CMK (cell line): ENCODE measurements around the gene PCDHA4.
"Not testable (repeated sequence)": the region's sequence is repeated elsewhere in the genome, so short reads cannot be mapped to it uniquely, and the experiment has no call there.

Source experiments
- DNase-seq: peaks from one replicate; pipeline ENCODE4 v3.0.0-alpha.2; 2010; ENCODE audit warnings: low read depth

PCDHA4 gene

DNA sequence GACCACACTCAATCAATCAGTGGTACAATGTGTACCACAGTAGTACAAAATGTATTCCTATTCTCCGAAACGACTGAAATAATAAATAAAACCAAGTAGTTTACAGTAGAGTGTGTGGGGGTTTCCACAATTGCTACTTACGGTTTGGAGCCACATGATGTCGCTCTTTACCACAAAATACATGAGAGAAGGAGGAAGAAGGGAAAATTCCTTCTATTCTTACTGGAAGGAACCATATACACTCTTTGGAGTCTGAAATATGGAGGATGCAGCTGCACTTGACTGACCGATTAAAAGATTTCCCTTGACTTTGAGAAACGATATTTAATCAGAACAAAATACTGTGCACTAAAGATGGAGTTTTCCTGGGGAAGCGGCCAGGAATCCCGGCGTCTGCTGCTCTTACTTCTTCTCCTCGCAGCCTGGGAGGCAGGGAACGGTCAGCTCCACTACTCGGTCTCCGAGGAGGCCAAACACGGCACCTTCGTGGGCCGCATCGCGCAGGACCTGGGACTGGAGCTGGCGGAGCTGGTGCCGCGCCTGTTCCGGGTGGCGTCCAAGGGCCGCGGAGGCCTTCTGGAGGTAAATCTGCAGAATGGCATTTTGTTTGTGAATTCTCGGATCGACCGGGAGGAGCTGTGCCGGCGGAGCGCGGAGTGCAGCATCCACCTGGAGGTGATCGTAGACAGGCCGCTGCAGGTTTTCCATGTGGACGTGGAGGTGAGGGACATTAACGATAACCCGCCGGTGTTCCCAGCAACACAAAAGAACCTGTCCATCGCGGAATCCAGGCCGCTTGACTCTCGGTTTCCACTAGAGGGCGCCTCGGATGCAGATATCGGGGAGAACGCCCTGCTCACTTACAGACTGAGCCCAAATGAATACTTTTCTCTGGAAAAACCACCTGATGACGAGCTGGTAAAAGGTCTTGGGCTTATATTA lies at the start of gene PCDHA4:
Gene PCDHA4 (plus strand): TSS at position 235 of the 942 bp plus-strand sequence.
- no peak for DNase-seq

GRCh38 chr5:140764177-140764973 lies 42.5 kb upstream of the PCDHA4 start:
- no peak for DNase-seq

DNA sequence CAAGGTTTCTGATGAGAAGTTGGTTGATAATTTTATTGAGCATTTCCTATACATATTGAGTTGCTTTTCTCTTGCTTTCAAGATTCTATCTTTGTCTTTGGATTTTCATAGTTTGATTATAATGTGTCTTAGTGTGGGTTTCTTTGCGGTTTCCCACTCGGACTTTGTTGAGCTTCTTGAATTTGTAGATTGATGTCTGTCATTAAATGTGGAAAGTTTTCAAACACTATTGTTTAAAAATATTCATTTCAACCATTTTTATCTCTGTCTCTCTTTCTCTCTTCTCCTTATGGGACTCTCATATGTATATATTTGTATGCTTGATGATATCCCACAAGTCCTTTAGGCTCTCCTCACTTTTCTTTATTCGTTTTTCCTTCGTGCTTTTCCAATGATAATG lies 39.4 kb upstream of the PCDHA4 start:
- no peak for DNase-seq

DNA sequence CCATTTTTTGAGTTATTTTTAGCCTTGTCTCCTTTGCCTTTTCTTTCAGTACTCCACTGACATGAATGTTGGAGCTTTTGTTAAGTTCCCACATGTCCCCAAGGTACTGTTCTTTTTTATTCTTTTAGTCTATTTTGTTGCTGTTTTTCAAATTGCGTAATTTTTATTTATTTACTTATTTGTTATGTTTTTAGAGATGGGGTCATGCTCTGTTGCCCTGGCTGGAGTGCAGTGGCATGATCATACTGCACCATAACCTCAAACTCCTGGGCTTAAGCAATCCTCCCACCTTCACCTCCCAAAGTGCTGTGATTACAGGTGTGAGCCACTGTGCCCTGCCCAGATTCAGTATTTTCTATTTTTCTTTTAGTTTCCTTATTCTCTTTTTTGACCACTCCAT lies 26.4 kb upstream of the PCDHA4 start:
- no peak for DNase-seq

GRCh38 chr5:140785905-140786686 lies 20.8 kb upstream of the PCDHA4 start, which contains the start of gene PCDHA1:
Gene PCDHA1, plus strand, starts transcription at chr5:140786140.
- DNase-seq: no peak

DNA sequence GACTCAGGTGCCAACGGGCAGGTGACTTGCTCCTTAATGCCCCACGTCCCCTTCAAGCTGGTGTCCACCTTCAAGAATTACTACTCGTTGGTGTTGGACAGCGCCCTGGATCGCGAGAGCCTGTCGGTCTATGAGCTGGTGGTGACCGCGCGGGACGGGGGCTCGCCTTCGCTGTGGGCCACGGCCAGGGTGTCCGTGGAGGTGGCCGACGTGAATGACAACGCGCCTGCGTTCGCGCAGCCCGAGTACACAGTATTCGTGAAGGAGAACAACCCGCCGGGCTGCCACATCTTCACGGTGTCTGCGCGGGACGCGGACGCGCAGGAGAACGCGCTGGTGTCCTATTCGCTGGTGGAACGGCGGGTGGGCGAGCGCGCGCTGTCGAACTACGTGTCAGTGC lies 19.4 kb upstream of the PCDHA4 start:
- DNase-seq: not testable (repeated sequence)

GRCh38 chr5:140787849-140788504 lies 18.9 kb upstream of the PCDHA4 start:
- not testable (repeated sequence) for DNase-seq

DNA sequence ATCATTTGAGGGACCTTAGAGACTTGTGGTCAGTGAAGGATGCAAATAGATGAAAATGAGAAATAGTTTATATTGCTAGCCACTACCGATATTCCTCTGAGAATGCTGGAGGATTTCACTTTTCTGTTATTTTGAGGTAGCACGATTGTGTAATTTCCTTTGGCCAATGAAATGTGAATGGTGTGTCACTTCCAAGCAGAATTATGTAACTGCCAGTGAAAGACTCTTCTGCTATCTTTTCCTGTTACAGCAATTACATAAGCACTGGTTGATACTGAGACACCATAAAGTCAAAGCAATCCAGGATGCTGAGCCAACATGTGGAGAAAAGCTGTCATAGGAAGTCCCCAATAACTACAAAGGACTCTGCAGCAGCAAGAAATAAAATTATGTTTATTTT lies 15.8 kb upstream of the PCDHA4 start:
- no peak for DNase-seq

- DNase-seq: no peak
Measured at GRCh38 chr5:140794595-140795258, 12.1 kb upstream of the PCDHA4 start, which contains the start of gene PCDHA2. Gene PCDHA2, plus strand, starts transcription at chr5:140794852.

GRCh38 chr5:140795259-140795641 lies 11.6 kb upstream of the PCDHA4 start:
- no peak for DNase-seq

- not testable (repeated sequence) for DNase-seq
Measured at GRCh38 chr5:140796072-140796717, 10.7 kb upstream of the PCDHA4 start.

GRCh38 chr5:140796718-140797095 lies 10.2 kb upstream of the PCDHA4 start:
- DNase-seq: no peak

- DNase-seq: no peak
Measured at GRCh38 chr5:140800816-140801493, 5.9 kb upstream of the PCDHA4 start, which contains the start of gene PCDHA3. Gene PCDHA3, plus strand, starts transcription at chr5:140801057.

DNA sequence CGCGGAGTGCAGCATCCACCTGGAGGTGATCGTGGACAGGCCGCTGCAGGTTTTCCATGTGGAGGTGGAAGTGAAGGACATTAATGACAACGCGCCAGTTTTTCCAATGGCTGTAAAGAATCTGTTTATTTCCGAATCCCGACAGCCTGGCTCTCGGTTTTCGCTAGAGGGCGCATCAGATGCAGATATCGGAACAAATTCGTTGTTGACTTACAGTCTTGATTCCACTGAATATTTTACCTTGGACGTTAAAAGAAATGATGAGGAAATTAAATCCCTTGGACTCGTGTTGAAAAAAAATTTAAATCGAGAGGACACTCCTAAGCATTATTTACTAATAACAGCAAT lies 5.4 kb upstream of the PCDHA4 start:
- DNase-seq: no peak

DNA sequence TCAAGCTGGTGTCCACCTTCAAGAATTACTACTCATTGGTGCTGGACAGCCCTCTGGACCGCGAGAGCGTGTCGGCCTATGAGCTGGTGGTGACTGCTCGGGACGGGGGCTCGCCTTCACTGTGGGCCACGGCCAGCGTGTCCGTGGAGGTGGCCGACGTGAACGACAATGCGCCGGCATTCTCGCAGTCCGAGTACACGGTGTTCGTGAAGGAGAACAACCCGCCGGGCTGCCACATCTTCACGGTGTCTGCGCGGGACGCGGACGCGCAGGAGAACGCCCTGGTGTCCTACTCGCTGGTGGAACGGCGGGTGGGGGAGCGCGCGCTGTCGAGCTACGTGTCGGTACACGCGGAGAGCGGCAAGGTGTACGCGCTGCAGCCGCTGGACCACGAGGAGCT lies 4.5 kb upstream of the PCDHA4 start:
- DNase-seq: not testable (repeated sequence)

GRCh38 chr5:140802781-140803271 lies 4.0 kb upstream of the PCDHA4 start:
- no peak for DNase-seq

DNA sequence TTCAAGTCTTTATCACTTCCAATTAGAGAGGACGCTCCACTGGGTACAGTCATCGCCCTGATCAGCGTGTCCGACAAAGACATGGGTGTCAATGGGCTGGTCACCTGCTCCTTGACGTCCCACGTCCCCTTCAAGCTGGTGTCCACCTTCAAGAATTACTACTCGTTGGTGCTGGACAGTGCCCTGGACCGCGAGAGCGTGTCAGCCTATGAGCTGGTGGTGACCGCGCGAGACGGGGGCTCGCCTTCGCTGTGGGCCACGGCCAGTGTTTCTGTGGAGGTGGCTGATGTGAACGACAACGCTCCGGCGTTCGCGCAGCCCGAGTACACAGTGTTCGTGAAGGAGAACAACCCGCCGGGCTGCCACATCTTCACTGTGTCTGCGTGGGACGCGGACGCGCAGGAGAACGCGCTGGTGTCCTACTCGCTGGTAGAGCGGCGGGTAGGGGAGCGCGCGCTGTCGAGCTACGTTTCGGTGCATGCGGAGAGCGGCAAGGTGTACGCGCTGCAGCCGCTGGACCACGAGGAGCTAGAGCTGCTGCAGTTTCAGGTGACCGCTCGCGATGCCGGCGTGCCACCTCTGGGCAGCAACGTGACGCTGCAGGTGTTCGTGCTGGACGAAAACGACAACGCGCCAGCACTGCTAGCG lies 1.5 kb downstream of the PCDHA4 start:
- DNase-seq: not testable (repeated sequence)

DNA sequence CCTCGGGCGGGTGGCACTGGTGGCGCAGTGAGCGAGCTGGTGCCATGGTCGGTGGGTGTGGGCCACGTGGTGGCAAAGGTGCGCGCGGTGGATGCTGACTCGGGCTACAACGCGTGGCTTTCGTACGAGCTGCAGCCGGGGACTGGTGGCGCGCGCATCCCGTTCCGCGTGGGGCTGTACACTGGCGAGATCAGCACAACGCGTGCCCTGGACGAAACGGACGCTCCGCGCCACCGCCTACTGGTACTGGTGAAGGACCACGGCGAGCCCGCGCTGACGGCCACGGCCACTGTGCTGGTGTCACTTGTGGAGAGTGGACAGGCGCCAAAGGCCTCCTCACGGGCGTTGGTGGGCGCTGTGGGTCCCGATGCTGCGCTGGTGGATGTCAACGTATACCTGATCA lies 2.0 kb downstream of the PCDHA4 start:
- no peak for DNase-seq
